K562 (cell line): ENCODE data around the gene MRGPRE. TPM values are rescaled to one million over a fixed set of nuclear protein-coding genes. Genes with fewer than 3 reads are reported as not detected.

Experiments
- ATAC-seq: fragments of 200-7000 bp; cut with Tn5 transposase; 3 replicates; pipeline ENCODE4 v1.9.1; 2020; ENCODE audit warnings: moderate library complexity
- BruUV-seq: library from RNA; stranded (reverse); fragments of 400-500 nt; replicated peaks from 2 replicates; lab custom pipeline; 2021; lab: Mats Ljungman, UMichigan
- CTCF ChIA-PET: fragments of 300-600 bp; formaldehyde crosslinking; extraction: SDS; loops from one replicate; lab custom pipeline; 2021; ENCODE audit warnings: low intra/inter-chr PET ratio; lab: Yijun Ruan, JAX
- POLR2A ChIA-PET: fragments of 300-600, 350-650 bp; sonication (Branson Sonifier 250); formaldehyde crosslinking; extraction: SDS; loops from one replicate; lab custom pipeline; 2021; ENCODE audit warnings: antibody characterized with exemption, inconsistent platforms; lab: Yijun Ruan, JAX
- DNase-seq, 4 experiments: peaks; one replicate each; pipeline versions ENCODE4 v3.0.0 to v3.0.0-alpha.2; 2011 to 2018; ENCODE audit warnings: low spot score in 3 of 4, mixed read lengths in 3 of 4; ENCODE audit errors: extremely low read depth in 1 of 4
- FAIRE-seq: peaks from 2 replicates; lab custom pipeline; 2011; peaks lifted over from hg19 to GRCh38; lab: Jason Lieb, UNC
- H2AFZ ChIP-seq: 2 replicates; pipeline ENCODE4 v1.6.0; 2011; ENCODE audit warnings: low read depth, low read length, control low read depth, inconsistent platforms
- H3K27ac ChIP-seq: fragments of 200-600 bp; 3 replicates; pipeline ENCODE4 v1.8.0; 2011; ENCODE audit warnings: low read depth, mild to moderate bottlenecking, control low read depth, inconsistent platforms, low read length, moderate library complexity, mixed read lengths; ENCODE audit errors: extremely low read depth
- H3K27me3 ChIP-seq, 2 experiments: fragments of 300-600 bp in 1 of 2; 2 replicates in 1 of 2; 3 replicates in 1 of 2; pipeline versions ENCODE4 v1.6.0 to v1.8.0; 2011; ENCODE audit warnings: inconsistent platforms in 2 of 2, low read length in 2 of 2, mild to moderate bottlenecking in 1 of 2, mixed read lengths in 1 of 2, moderate library complexity in 1 of 2; ENCODE audit not compliant: control insufficient read depth in 2 of 2, insufficient read depth in 2 of 2
- H3K36me3 ChIP-seq: fragments of 300-600 bp; 3 replicates; pipeline ENCODE4 v1.8.0; 2011; ENCODE audit warnings: mild to moderate bottlenecking, low read length, inconsistent platforms; ENCODE audit not compliant: control insufficient read depth, insufficient read depth
- H3K4me1 ChIP-seq, 2 experiments: fragments of 200-600 bp in 1 of 2; replicated peaks in 1 of 2; 2 replicates in 1 of 2; 3 replicates in 1 of 2; pipeline versions ENCODE4 v1.5.1 to v1.8.0; 2011; ENCODE audit warnings: inconsistent platforms in 2 of 2, low read length in 2 of 2, mild to moderate bottlenecking in 1 of 2, mixed read lengths in 1 of 2, moderate library complexity in 1 of 2; ENCODE audit not compliant: control insufficient read depth in 2 of 2, insufficient read depth in 2 of 2
- H3K4me2 ChIP-seq: 2 replicates; pipeline ENCODE4 v1.6.1; 2011; ENCODE audit warnings: low read length, control low read depth, inconsistent platforms, mixed read lengths; ENCODE audit not compliant: insufficient read depth
- H3K4me3 ChIP-seq: fragments of 200-600 bp; sonication (generic), shearing (Covaris generic); 2 replicates; pipeline ENCODE4 v1.5.1; 2016; ENCODE audit warnings: control low read depth, inconsistent platforms
- H3K79me2 ChIP-seq: fragments of 200-600 bp; 3 replicates; pipeline ENCODE4 v1.8.0; 2011; ENCODE audit warnings: low read length, inconsistent platforms; ENCODE audit not compliant: control insufficient read depth, insufficient read depth
- H3K9ac ChIP-seq, 2 experiments: 2 replicates each; pipeline versions ENCODE4 v1.6.0 to v1.6.1; 2011; ENCODE audit warnings: low read depth in 2 of 2, low read length in 2 of 2, control low read depth in 1 of 2, inconsistent platforms in 1 of 2, mild to moderate bottlenecking in 1 of 2, mixed read lengths in 1 of 2; ENCODE audit not compliant: insufficient read depth in 1 of 2
- H3K9me1 ChIP-seq: one replicate; pipeline ENCODE4 v1.6.0; 2011; ENCODE audit warnings: inconsistent platforms, mild to moderate bottlenecking, low read length, moderate library complexity; ENCODE audit not compliant: control insufficient read depth, insufficient read depth
- H3K9me3 ChIP-seq: replicated peaks from 2 replicates; pipeline ENCODE4 v1.5.1; 2011; ENCODE audit warnings: low read depth, low read length, inconsistent platforms; ENCODE audit not compliant: control insufficient read depth, insufficient read depth
- H4K20me1 ChIP-seq: replicated peaks from 2 replicates; pipeline ENCODE4 v1.6.1; 2011; ENCODE audit warnings: low read length, inconsistent platforms, mixed read lengths; ENCODE audit not compliant: control insufficient read depth, insufficient read depth
- BCOR ChIP-seq: fragments of 450-650 bp; IDR thresholded peaks from 2 replicates; pipeline ENCODE4 v1.6.1; 2016
- KDM1A ChIP-seq, 2 experiments: fragments of 450-650 bp; IDR thresholded peaks; 2 replicates each; pipeline ENCODE4 v1.6.1; 2016; ENCODE audit warnings: mild to moderate bottlenecking in 2 of 2
- RBM25 ChIP-seq: fragments of 200-400 bp; formaldehyde crosslinking; IDR thresholded peaks from 2 replicates; pipeline ENCODE4 v1.6.1; 2018; ENCODE audit warnings: low read length, low read depth, moderate library complexity; ENCODE audit not compliant: severe bottlenecking
- ZFP36 ChIP-seq: fragments of 150-350 bp; IDR thresholded peaks from 2 replicates; pipeline ENCODE4 v1.6.1; 2018; ENCODE audit warnings: low read length, low read depth; ENCODE audit not compliant: partially characterized antibody
- WGBS: fragments of 100-300 bp; shearing (Covaris generic); methylation state at CpG from one replicate; pipeline ENCODE4 v1.1.6; 2016; ENCODE audit warnings: low coverage, mixed read lengths; ENCODE audit not compliant: insufficient coverage; ENCODE audit errors: missing lambda C conversion rate; 5-methylcytosine and 5-hydroxymethylcytosine counted together
- in situ Hi-C: fragments of 300-500 bp; cut with MboI; formaldehyde crosslinking; loops from 4 replicates; pipeline ENCODE4 v1.15.0; 2018; ENCODE audit warnings: inconsistent platforms, mixed read lengths
- intact Hi-C: fragments of 100-400 bp; cut with micrococcal nuclease; formaldehyde crosslinking; loops from 2 replicates; pipeline ENCODE4 v1.14.2; 2022
- polyA plus RNA-seq, 8 experiments: library from polyadenylated mRNA; depleted of rRNA in 4 of 8; stranded (reverse) in 5 of 8; unstranded in 3 of 8; fragments of >200 nt; fragmentation: Nextera tagmentation in 2 of 8; fragmentation: Illumina TruSeq in 1 of 8; extraction: Ambion mirVana in 2 of 8; extraction: Trizol in 1 of 8; gene quantifications; 2 replicates each; pipeline versions ENCODE4 v1.2.1 to v1.2.3, GENCODE V29; 2011 to 2014; ENCODE audit warnings: inconsistent platforms in 1 of 8, missing spikeins in 1 of 8
- total RNA-seq, 7 experiments: library from RNA; depleted of rRNA in 6 of 7; stranded (reverse); fragments of >200 nt in 6 of 7; fragmentation: Illumina TruSeq in 2 of 7; extraction: Trizol in 2 of 7; gene quantifications; 2 replicates each; pipeline versions ENCODE4 v1.2.1 to v1.2.3, GENCODE V29; 2011 to 2021; ENCODE audit warnings: low replicate concordance in 1 of 7
- TF ChIP-seq, protein P1 (sequence below): fragments of 250-450 bp; sonication (Bioruptor Pico); IDR thresholded peaks from 2 replicates; pipeline ENCODE4 v1.5.1; 2021; ENCODE audit warnings: mild to moderate bottlenecking
- TF ChIP-seq, protein P2 (sequence below): sonication (generic); formaldehyde crosslinking; IDR thresholded peaks from 2 replicates; pipeline ENCODE4 v1.8.1; 2023; ENCODE audit warnings: missing genetic modification reagents, mild to moderate bottlenecking, borderline replicate concordance

The MRGPRE gene
- total and polyA plus RNA-seq, 9 of the 15 experiments (the other 6 are each of a cell fraction or from before 2014, with no cell fraction given): not detected

DNA sequence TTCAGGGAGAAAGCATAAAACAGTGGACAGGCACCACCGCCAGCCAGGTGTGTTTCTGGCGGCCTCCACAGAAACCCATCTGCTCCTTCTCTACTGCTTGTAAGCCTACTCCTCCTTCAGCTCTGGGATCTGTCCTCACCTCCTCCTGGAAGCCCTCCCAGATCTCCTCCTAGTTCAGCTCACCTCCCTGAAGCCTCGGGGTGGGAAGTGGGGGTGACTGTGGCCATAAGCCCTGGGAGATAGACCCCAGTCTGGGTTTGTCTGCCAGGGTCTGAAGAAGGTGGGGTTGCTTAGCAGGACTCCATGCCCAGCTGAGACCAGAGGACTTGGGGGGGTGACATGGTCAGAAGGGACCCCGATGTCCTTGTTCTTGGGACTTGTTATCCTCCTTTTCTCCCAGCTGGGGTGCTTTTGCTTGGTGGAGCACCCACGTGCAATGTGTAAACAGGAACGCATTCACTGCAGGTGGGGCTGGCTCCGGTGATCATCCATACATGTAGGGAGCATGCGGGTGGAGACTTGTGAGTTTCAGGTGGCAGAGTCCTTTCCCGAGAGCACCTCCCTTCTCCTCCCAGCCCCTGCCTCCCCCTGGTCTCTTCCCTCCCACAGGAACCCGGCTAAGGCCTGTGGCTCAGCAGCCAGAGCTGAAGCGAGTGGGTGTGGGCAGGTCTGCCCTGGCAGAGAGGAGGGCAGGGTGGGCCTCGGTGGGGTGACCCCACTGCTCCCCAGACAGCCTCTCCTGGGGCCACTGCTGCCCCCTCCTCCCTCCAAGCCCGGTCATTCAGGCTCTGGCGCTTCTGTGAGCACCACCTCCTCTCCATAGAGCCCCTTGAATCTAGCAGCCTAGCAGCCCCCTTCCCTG is 39.5 kb downstream of the MRGPRE start:
- ChIA-PET POLR2A (no interaction called here), CTCF (no interaction called here)
- H3K27me3 ChIP-seq: peaks cover 0 to 8% of the 10 kb centered on the region in 2 experiments; a peak in 1 of 5 replicates
- no peaks in the 10 kb centered on the region for H4K20me1 ChIP-seq
- 66% methylated on average over 9 of the region's 14 CpGs for WGBS
- H3K9me1 ChIP-seq: no peaks in the 10 kb centered on the region
- no peak overlapping the region for H2AFZ ChIP-seq
- intact Hi-C loops: no loop called here
- H3K4me1 ChIP-seq: peaks cover 0 to 51% of the 10 kb centered on the region in 2 experiments; a peak in 3 of 5 replicates
- no peak overlapping the region for H3K27ac ChIP-seq
- no peak overlapping the region for H3K9ac ChIP-seq
- no peaks in the 10 kb centered on the region for H3K9me3 ChIP-seq
- H3K4me3 ChIP-seq: no peak overlapping the region
- DNase-seq (no peak), FAIRE-seq (no peak), ATAC-seq (no peak)
- no peaks in the 10 kb centered on the region for H3K36me3 ChIP-seq
- no peak overlapping the region for H3K4me2 ChIP-seq
- no peaks in the 10 kb centered on the region for H3K79me2 ChIP-seq
- TF ChIP-seq, protein P1, sequence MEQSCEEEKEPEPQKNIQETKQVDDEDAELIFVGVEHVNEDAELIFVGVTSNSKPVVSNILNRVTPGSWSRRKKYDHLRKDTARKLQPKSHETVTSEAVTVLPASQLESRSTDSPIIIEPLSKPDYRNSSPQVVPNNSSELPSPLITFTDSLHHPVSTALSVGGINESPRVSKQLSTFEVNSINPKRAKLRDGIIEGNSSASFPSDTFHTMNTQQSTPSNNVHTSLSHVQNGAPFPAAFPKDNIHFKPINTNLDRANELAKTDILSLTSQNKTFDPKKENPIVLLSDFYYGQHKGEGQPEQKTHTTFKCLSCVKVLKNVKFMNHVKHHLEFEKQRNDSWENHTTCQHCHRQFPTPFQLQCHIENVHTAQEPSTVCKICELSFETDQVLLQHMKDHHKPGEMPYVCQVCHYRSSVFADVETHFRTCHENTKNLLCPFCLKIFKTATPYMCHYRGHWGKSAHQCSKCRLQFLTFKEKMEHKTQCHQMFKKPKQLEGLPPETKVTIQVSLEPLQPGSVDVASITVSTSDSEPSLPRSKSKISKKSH (CRISPR knock-in tag): no peak
- TF ChIP-seq ZFP36 (peak; percentile 90), RBM25 (peak; percentile 74), KDM1A (IDR thresholded peaks at IDR 0.05) (peak in 1 of 2 experiments; percentile 42; a peak in 1 of 4 replicates), BCOR (peak; percentile 70)
- TF ChIP-seq, protein P2, sequence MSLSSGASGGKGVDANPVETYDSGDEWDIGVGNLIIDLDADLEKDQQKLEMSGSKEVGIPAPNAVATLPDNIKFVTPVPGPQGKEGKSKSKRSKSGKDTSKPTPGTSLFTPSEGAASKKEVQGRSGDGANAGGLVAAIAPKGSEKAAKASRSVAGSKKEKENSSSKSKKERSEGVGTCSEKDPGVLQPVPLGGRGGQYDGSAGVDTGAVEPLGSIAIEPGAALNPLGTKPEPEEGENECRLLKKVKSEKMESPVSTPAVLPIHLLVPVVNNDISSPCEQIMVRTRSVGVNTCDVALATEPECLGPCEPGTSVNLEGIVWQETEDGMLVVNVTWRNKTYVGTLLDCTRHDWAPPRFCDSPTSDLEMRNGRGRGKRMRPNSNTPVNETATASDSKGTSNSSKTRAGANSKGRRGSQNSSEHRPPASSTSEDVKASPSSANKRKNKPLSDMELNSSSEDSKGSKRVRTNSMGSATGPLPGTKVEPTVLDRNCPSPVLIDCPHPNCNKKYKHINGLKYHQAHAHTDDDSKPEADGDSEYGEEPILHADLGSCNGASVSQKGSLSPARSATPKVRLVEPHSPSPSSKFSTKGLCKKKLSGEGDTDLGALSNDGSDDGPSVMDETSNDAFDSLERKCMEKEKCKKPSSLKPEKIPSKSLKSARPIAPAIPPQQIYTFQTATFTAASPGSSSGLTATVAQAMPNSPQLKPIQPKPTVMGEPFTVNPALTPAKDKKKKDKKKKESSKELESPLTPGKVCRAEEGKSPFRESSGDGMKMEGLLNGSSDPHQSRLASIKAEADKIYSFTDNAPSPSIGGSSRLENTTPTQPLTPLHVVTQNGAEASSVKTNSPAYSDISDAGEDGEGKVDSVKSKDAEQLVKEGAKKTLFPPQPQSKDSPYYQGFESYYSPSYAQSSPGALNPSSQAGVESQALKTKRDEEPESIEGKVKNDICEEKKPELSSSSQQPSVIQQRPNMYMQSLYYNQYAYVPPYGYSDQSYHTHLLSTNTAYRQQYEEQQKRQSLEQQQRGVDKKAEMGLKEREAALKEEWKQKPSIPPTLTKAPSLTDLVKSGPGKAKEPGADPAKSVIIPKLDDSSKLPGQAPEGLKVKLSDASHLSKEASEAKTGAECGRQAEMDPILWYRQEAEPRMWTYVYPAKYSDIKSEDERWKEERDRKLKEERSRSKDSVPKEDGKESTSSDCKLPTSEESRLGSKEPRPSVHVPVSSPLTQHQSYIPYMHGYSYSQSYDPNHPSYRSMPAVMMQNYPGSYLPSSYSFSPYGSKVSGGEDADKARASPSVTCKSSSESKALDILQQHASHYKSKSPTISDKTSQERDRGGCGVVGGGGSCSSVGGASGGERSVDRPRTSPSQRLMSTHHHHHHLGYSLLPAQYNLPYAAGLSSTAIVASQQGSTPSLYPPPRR (CRISPR knock-in tag): no peak
- in situ Hi-C loops: no loop called here
- no TSS peak for BruUV-seq
